Effector memory CD4-positive, alpha-beta T cell (primary cell): ENCODE measurements around the gene PAIP2B.

Experiments used
- DNase-seq, 3 donors: peaks; one replicate each; pipeline ENCODE4 v3.0.0-alpha.2; 2020
- H3K27ac ChIP-seq: 2 replicates; pipeline ENCODE4 v1.7.0; 2013; ENCODE audit warnings: mild to moderate bottlenecking, low read length, moderate library complexity; ENCODE audit not compliant: insufficient read depth, poor library complexity, severe bottlenecking
- H3K27me3 ChIP-seq: replicated peaks from 2 replicates; pipeline ENCODE4 v1.7.0; 2013; ENCODE audit warnings: mild to moderate bottlenecking, low read length; ENCODE audit not compliant: insufficient read depth, control insufficient read depth, poor library complexity, severe bottlenecking
- H3K36me3 ChIP-seq: 2 replicates; pipeline ENCODE4 v1.7.0; 2013; ENCODE audit warnings: mild to moderate bottlenecking, low read length, moderate library complexity; ENCODE audit not compliant: control insufficient read depth, insufficient read depth
- H3K4me1 ChIP-seq: 2 replicates; pipeline ENCODE4 v1.7.0; 2013; ENCODE audit warnings: low read length, mild to moderate bottlenecking; ENCODE audit not compliant: control insufficient read depth, insufficient read depth, poor library complexity, severe bottlenecking
- H3K4me3 ChIP-seq: 2 replicates; pipeline ENCODE4 v1.7.0; 2013; ENCODE audit warnings: low read length, low read depth, mild to moderate bottlenecking; ENCODE audit not compliant: insufficient read depth, poor library complexity, severe bottlenecking
- H3K9me3 ChIP-seq: 2 replicates; pipeline ENCODE4 v1.7.0; 2013; ENCODE audit warnings: mild to moderate bottlenecking, low read length, moderate library complexity; ENCODE audit not compliant: control insufficient read depth

PAIP2B gene

DNA sequence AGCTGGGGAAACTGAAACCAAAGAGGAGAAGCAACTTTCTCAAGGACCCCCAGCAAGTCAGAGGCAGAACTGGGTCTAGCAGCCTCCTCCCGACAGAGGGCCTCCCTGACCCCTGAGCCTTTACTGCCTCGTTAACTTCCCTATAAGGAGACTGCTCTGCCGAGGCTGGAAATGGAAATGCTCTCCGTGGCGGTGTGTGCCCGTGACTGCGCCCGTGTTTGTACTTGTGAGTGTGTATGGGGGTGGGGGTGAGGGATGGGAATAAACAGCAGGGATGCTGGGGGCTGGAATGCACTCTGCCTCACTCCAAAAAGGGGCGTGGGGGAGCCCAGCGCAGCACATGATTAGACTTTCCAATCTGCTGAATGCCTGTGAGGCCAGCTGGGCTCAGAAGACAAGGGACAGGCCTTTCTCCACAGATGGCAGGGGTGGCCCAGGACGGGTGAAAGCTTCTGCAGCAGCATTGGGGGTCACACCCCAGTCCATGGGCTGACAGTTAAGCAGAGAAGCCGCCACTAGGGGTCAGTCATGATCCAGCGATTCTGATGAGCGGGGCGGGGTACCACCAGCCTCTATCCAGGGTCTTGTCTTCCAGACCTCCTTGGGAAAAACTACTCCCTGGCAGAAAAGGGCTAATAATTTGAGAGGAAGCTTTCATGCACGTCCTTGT, 69.6 kb downstream of the PAIP2B start:
- no peaks in the 10 kb centered on the region for H3K4me1 ChIP-seq
- H3K36me3 ChIP-seq, result no peaks in the 10 kb centered on the region
- DNase-seq, result peak in 2 of 3 donors; percentile 13 to 24
- no peak overlapping the region for H3K27ac ChIP-seq
- H3K9me3 ChIP-seq, result no peaks in the 10 kb centered on the region
- no peak overlapping the region for H3K4me3 ChIP-seq
- H3K27me3 ChIP-seq, result peaks cover 4% of the 10 kb centered on the region

DNA sequence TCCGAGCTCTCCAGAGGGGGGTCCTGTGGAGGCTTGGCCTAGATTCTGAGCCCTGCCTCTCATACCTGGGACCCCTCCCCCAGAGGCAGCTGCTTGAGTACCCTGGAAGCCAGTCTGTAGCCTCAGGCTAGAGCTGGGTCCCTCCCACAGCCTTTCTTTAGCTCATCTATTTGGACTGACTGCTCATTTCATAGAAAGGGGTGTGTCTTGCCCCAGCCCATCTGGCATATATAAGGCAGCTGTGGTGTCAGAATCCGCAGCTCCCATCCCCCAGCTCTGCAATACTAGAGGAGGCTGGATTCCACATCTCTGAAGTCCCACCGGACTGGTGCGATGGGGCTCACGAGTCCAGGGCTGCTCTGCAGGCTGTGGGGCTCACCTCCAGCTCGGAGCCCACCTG, 70.3 kb downstream of the PAIP2B start:
- no peaks in the 10 kb centered on the region for H3K4me1 ChIP-seq
- DNase-seq, result no peak
- H3K36me3 ChIP-seq, result no peaks in the 10 kb centered on the region
- H3K9me3 ChIP-seq, result no peaks in the 10 kb centered on the region
- H3K27me3 ChIP-seq, result peaks cover 4% of the 10 kb centered on the region
- H3K4me3 ChIP-seq, result no peak overlapping the region
- no peak overlapping the region for H3K27ac ChIP-seq

DNA sequence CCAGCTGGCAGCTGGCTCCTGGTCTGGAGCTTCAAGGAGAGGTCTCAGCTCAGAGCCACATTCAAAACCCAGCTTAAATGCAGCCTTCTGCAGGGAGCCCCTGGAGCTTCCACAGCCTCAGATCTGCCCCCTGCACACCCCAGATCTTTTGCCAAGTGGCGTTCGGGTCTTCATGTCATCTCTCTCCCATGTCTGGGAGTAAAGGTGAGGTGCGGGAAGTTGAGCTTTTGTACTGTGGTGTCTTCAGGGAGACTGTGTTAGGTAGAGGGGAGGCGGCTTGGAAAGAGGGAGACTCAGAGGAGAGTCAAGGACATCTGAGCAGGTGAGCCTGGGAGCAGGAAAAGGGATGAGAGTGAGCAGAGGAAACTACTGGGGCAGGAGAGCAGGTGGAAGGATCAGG, 71.1 kb downstream of the PAIP2B start:
- no peaks in the 10 kb centered on the region for H3K9me3 ChIP-seq
- peaks cover 4% of the 10 kb centered on the region for H3K27me3 ChIP-seq
- no peak for DNase-seq
- H3K4me3 ChIP-seq, result no peak overlapping the region
- H3K27ac ChIP-seq, result no peak overlapping the region
- H3K4me1 ChIP-seq, result no peaks in the 10 kb centered on the region
- H3K36me3 ChIP-seq, result no peaks in the 10 kb centered on the region

DNA sequence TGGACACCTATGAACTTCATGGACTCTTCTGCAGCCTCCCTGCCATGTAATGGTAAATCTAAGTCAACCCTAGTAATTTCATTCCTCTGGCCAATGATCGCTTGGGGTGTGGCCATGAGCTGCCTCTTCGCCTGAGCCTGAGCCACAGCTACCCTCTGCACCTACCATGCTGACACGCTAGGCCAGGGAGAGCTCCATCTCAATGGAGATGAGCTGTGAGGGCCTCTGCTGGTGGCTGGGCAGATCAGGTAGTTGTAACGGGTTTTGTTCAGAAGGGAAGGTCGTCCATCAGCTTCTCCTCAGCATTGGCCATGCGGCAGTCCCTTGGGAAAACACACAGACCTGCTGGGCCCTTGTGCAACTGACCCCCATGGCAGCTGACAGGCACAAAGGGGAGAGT, 72.1 kb downstream of the PAIP2B start:
- Histone ChIP-seq H3K27ac (no peak overlapping the region), H3K36me3 (no peaks in the 10 kb centered on the region), H3K9me3 (no peaks in the 10 kb centered on the region), H3K27me3 (peaks cover 4% of the 10 kb centered on the region), H3K4me1 (no peaks in the 10 kb centered on the region), H3K4me3 (no peak overlapping the region)
- no peak for DNase-seq

DNA sequence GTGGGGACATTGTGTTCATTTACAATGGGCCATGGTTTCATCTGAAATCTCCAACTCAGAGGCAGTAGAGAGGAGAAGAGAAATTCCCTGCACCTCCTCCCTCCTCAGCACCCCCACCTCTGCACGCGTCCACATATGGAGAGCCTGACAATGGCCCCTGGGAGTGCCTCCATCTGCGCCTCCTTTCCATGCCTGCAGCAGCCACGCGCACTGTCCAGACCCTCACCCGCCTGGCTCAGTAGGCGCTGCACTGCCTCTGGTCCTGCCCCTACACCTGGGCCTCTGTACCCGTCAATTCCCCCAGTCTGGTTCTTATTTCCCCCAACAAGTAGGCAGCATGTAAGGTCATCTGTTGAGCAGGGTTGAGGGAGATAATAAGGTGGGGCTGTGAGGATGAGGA, 72.6 kb downstream of the PAIP2B start:
- no peak overlapping the region for H3K27ac ChIP-seq
- no peaks in the 10 kb centered on the region for H3K4me1 ChIP-seq

DNA sequence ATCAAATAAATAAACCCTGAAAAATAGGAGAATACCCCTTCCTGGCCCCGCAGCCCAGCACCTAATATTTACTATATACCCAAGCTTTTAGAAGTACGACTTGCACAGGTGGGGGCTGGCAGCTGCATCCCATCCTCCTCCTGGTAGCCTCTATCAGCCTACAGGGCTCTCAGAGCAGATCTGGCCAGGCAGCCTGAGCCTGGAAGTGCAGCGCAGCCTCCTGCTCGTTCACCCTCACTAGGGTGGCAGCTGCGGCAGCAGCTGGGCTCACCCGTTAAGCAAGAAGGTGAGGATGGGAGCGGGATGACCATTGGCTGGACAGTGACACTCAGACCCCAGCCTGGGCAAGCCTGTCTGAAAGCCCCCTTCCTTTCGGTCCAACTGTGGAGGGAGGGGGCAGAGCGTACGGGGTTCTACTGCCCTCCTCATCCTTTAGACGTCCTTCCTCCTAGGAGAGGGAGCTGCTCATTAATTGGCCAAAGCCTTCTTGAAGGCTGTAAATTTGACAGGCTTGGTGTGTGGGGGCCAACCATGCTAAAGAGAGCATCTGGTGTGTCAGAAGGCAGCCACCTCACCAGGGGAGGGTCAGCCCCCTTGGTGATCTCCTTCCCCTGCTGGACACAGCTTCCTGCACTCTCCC, 73.2 kb downstream of the PAIP2B start:
- Histone ChIP-seq H3K27ac (no peak overlapping the region), H3K36me3 (peaks cover 9% of the 10 kb centered on the region), H3K4me1 (no peaks in the 10 kb centered on the region), H3K4me3 (no peak overlapping the region), H3K27me3 (peaks cover 4% of the 10 kb centered on the region), H3K9me3 (no peaks in the 10 kb centered on the region)
- no peak for DNase-seq

More for the DNA sequence above, 72.6 kb downstream of the PAIP2B start:
- no peak for DNase-seq
- no peaks in the 10 kb centered on the region for H3K9me3 ChIP-seq
- no peak overlapping the region for H3K4me3 ChIP-seq
- peaks cover 4% of the 10 kb centered on the region for H3K27me3 ChIP-seq
- H3K36me3 ChIP-seq, result peaks cover 3% of the 10 kb centered on the region

DNA sequence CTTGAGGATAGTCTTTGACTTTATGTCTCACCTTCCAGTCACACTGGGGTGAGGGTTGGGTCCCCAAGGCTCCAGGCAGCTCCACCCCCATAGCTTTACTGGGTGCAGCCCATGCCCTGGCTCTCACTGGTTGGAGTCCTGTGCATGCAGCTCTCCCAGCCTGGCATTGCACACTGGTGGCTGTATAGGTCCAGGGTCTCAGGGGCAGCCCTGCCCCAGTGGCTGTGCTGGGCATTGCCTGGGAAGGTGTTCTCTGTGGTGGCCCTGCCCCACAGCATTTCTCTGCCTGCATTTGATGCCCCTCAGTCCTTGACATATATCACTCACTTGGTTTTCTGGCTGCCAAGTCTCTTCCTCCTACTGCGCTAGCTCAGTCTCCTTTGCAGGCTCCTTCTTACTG, 75.3 kb downstream of the PAIP2B start:
- H3K27ac ChIP-seq, result no peak overlapping the region
- H3K27me3 ChIP-seq, result no peaks in the 10 kb centered on the region
- H3K4me3 ChIP-seq, result no peak overlapping the region
- peaks cover 27% of the 10 kb centered on the region for H3K36me3 ChIP-seq
- DNase-seq, result no peak
- H3K4me1 ChIP-seq, result no peaks in the 10 kb centered on the region
- no peaks in the 10 kb centered on the region for H3K9me3 ChIP-seq

DNA sequence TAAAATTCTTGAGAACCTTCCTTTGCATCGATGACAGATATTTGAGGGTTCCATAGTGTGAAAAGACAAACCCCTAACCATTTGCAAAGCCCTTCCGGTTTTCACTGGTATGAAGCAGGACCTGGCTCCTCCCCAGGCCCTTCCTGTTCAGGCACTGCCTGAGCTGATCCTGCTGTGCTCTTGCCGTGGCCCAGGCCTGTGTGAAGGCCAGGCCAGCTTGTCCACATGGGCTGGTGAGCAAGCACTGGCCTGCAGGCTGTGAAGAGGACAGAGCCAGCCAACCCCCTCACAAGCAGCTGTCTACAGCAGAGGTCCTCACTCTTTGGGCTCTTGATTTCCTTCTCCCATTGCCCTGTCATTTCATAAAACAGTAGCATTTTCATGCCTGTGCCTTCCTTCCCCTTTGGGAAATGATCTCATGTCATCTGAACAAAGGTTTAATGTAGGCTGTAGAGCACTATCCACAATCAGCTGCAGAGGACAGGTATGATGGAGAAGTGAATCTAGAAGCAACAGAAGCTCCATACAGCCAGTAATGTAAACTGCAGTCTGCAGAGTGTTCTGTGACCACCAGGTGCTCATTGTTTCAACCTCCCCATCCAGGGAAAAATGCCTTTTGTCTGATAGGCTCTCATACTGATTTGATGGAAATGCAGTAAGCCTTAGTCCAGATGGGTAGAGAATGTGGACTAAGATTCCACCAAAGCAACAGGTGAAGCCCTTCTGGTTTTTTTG, 76.7 kb downstream of the PAIP2B start:
- Histone ChIP-seq H3K4me3 (no peak overlapping the region), H3K36me3 (peaks cover 39% of the 10 kb centered on the region), H3K9me3 (no peaks in the 10 kb centered on the region), H3K4me1 (no peaks in the 10 kb centered on the region), H3K27ac (no peak overlapping the region), H3K27me3 (no peaks in the 10 kb centered on the region)
- no peak for DNase-seq

DNA sequence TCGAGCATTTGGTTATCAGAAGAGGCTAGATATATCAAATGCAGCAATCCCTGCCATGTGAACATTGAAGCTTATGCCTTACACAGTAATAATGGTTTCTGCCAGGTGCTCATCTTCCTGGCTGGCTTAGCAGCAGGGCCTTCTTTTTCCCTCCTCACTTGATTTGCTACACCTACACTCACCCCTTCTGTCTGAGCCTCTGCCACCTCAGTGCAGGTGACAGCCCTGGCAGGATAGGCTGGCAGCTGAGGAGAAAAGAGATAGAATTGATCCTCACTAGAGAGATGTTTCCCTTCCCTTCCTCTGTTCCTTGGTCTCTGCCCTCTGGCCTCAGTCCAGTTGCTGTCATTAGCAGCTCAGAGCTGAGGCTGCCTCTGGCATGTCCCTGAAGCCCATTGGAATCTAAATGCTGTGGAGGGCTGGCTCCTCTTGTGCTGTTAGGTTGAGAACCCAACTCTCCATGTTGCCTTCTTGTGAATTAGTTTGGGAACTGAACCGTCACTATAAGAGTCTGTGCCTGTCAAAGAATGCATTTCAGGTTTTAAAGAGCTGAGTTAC, 78.3 kb downstream of the PAIP2B start:
- H3K36me3 ChIP-seq, result peaks cover 55% of the 10 kb centered on the region
- H3K27me3 ChIP-seq, result no peaks in the 10 kb centered on the region
- no peak overlapping the region for H3K4me3 ChIP-seq
- H3K4me1 ChIP-seq, result no peaks in the 10 kb centered on the region
- no peak for DNase-seq
- H3K9me3 ChIP-seq, result no peaks in the 10 kb centered on the region
- no peak overlapping the region for H3K27ac ChIP-seq

DNA sequence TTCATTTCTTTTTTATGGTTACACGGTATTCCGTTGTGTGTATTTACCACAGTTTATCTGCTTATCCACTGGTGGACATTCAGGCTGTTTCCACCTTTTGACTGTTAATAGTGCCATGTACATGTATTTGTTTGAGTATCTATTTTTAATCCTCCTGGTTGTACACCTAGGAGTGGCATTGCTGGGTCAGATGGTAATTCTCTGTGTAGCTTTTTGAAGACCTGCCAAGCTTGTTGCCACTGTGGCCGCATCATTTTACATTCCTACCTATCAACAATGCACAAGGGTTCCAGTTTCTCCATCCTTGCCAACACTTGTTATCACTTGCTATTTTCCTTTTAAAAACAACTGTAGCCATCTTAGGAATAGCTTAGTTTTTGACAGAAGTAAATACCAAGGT, 83.1 kb downstream of the PAIP2B start:
- H3K36me3 ChIP-seq, result peaks cover 90% of the 10 kb centered on the region

More for the DNA sequence above, 83.1 kb downstream of the PAIP2B start:
- no peak for DNase-seq
- H3K4me3 ChIP-seq, result no peak overlapping the region
- H3K27me3 ChIP-seq, result no peaks in the 10 kb centered on the region
- H3K9me3 ChIP-seq, result no peaks in the 10 kb centered on the region
- no peaks in the 10 kb centered on the region for H3K4me1 ChIP-seq
- no peak overlapping the region for H3K27ac ChIP-seq
